Germinal center (tissue), 1 donor: ENCODE results near the gene ACACA.
"Not testable (repeated sequence)": the region's sequence is repeated elsewhere in the genome, so short reads cannot be mapped to it uniquely, and the experiment has no call there.

ENCODE experiments used
- DNase-seq: peaks from one replicate; pipeline ENCODE4 v3.0.0; 2012; ENCODE audit warnings: mixed read lengths, low spot score

ACACA gene

DNA sequence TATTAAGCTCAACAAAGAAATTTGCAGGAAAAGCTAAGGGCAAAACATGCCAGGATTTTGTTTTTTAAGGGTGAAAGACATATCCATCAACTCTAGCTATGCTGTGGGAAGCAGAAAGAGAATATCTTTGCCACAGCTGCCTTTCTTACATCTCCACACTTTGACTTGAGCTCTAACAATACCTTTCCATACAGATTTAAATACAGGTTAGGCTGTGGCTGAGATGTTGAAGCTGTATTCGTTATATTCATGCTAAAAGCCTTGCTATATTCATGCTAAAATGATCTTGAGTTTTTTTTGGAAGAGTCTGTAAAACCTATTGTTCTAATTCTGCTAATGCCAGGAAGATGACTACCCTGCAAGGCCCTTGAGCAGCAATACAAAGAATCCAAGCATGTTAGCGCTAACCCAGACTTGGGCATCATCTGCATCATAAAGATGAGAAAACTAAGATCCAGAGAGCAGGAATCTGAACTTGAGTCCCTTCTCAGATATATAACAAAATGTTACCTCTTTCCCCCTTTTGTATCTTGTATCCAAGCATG is 235.7 kb downstream of the ACACA start:
- DNase-seq = no peak

GRCh38 chr17:37168731-37169353 is 237.8 kb downstream of the ACACA start:
- no peak for DNase-seq

GRCh38 chr17:37167756-37168155 is 238.9 kb downstream of the ACACA start:
- DNase-seq = no peak

DNA sequence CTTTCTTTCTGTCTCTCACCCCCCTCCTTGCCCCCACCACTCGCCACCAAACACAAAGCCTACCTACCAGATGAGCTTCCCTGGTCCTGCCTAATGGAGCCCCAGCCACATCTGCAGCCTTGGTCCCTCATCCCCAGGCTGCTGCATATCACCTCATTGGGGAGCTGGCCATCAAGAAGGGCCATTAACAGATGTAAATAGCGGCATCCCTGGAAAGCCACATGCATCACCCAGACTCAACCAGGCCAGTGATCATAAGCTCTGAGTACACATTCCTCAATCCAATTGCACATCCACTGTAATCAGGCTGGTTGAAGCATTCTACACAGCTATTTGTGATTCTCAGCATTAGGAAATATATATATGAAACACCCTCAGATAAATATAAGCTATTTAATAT is 242.6 kb downstream of the ACACA start:
- DNase-seq = no peak

GRCh38 chr17:37162800-37163199 is 243.8 kb downstream of the ACACA start:
- DNase-seq = no peak

DNA sequence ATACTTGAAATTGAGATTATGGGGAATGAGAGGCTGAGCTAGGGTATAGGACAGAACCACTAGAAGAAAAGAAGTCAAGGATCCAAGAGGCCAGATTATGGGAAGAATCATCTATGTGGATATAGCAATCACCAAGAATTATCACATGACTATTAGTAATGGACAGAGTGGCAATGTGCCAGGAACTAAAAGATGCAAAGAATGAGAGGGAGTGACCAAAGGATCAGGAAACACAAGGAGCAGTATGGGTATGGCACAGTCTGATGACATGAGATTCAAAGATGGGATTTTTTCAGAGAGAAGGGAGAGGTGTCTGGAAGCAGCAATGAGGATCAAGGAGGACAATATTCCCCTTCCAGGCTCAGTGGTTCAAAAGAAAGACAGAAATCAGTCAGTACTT is 245.7 kb downstream of the ACACA start:
- no peak for DNase-seq

DNA sequence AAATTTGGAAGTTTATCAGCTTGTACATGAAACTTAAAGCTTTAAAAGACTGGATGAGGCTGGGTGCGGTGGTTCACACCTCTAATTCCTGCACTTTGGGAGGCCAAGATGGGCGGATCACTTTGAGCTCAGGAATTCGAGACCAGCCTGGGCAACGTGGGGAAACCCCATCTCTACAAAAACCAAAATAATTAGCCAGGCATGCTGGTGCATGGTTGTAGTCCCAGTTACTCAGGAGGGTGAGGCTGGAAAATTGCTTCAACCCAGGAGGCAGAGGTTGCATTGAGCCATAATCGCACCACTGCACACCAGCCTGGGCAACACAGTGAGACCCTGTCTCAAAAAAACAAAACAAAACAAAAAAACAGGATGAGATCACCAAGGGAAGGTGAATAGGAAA is 248.3 kb downstream of the ACACA start:
- no peak for DNase-seq

- no peak for DNase-seq
Observed at GRCh38 chr17:37148156-37148555, 258.5 kb downstream of the ACACA start.

DNA sequence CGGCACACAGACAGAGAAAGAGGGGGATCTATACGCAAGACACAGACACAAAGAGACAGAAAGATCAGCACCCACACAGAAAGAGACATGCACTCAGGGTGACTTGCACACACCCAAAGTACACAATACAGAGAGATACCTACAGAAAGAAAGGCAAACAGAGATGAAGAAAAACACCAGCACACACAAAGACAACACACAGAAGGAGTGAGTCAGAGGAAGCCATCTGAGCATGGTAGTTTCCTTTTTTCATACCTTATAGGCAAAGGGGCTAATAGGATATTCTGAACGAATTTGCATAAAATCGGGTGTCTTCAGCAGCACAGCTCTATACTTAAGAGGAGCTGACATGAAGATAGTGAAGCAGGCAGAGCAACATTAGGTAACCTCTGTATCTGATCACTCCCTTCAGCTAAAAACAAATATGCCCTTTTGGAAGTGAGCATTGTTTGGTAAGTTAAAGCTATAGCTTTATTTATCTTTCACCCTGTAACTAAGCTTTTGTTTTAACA is 259.3 kb downstream of the ACACA start:
- peak; percentile 57 for DNase-seq

GRCh38 chr17:37146086-37147064 is 260.3 kb downstream of the ACACA start:
- peak; percentile 11 for DNase-seq

- DNase-seq = no peak
Observed at GRCh38 chr17:37144075-37144701, 262.4 kb downstream of the ACACA start.

DNA sequence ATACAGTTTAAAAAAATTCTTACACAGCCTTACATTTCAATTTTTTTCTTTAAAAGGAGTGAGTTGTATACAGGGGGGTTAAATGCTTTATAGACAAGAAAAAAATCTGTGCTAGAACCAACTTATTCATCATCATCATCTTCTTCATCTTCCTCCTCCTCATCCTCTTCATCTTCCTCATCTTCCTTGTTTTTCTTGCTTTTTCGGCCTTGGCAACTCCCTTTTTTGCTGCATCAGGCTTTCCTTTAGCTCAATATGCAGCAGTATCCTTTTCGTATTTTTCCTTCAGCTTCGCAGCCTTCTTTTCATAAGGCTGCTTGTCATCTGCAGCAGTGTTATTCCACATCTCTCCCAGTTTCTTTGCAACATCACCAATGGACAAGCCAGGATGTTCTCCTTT is 263.1 kb downstream of the ACACA start:
- not testable (repeated sequence) for DNase-seq

GRCh38 chr17:37142294-37142896 is 264.2 kb downstream of the ACACA start:
- no peak for DNase-seq

DNA sequence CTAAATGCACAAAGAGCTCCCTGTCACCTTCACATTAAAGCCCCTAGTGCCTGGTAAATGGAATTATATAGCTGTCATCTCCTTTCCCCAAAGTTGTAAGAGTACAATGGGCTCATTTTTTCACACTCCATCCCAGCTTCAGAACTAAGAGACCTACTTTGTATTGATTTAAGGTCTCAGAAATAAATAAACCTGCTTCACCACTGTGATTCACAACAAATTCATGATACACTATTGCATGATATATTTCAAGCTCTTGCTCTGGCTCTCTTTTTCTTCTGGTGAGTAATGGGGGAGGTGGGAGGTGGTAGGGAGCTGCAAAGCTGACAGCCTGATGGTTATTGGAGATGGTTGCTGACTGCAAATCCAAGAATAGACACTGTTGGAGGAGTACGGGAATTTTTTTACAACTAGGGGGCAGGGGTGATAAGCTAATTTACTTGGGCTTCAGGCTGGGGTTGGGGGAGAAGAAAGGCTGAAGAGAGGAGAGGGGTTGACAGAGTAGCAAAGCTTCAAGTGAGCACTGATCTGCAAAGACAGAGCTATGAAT is 268.0 kb downstream of the ACACA start:
- DNase-seq = no peak

DNA sequence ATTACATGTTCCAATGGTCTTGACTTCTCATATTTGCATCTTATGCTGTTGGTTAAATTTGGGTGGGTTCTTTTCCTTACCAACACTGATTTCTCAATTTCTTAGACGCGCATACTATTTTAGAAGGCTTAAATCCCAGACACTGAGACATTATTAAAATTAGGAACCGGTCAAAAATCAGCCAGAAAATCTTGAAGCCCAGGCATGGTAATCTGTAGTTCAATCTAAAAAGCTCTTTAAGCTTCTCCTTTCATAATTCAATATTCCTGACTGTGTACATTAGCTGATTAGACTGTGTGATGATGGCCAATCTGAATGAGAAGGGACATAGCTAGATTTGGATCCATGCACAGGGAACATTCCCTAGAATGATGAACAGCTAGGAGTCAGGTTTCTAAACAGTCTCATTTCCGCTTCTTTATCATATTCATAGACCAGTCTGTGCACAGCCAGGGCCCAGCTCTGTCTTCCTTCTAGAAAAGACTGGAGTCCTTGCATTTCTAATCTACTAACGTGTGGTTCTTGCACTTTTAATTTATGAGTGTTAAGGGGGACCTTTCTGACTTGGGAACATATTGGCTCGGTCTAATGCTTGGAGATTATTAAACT is 268.6 kb downstream of the ACACA start:
- no peak for DNase-seq

DNA sequence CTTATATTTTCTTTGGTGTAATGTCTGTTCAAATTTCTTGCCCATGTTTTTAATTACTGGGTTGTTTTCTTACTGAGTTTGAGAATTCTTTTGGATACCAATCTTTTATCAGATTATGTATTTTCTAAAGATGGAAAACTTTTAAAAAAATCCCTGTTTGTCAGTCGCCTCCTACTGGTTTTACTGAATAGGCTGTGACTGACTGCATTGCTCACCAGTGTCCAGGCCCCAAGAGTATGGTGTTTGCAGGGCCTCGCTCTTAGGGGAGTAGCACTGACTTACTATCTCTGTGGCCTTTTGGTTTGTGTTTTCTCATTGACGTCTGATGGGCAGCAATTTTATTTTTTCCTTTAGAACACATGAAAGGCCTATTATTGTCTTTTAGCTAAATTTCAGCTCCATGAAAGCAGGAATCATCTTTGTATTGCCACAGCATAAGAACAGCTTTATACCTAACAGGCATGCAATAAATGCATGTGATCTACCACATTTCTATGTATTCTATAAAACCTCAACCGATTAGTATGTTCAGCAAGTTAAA is 269.5 kb downstream of the ACACA start:
- no peak for DNase-seq

GRCh38 chr17:37135576-37135975 is 271.1 kb downstream of the ACACA start:
- DNase-seq = no peak

GRCh38 chr17:37134050-37134449 is 272.6 kb downstream of the ACACA start:
- no peak for DNase-seq

GRCh38 chr17:37133136-37133535 is 273.5 kb downstream of the ACACA start:
- DNase-seq = no peak

- DNase-seq = no peak
Observed at GRCh38 chr17:37131669-37132611, 274.7 kb downstream of the ACACA start.
